ENCODE measurements around the gene GGA1. TPM values are rescaled to one million over a fixed set of nuclear protein-coding genes. Genes with fewer than 3 reads are reported as not detected.

Gene GGA1
- total and polyA plus RNA-seq, 9 of the 15 experiments (the other 6 are each of a cell fraction or from before 2014, with no cell fraction given): 1.5 to 69.5 (median 31.6) TPM

DNA sequence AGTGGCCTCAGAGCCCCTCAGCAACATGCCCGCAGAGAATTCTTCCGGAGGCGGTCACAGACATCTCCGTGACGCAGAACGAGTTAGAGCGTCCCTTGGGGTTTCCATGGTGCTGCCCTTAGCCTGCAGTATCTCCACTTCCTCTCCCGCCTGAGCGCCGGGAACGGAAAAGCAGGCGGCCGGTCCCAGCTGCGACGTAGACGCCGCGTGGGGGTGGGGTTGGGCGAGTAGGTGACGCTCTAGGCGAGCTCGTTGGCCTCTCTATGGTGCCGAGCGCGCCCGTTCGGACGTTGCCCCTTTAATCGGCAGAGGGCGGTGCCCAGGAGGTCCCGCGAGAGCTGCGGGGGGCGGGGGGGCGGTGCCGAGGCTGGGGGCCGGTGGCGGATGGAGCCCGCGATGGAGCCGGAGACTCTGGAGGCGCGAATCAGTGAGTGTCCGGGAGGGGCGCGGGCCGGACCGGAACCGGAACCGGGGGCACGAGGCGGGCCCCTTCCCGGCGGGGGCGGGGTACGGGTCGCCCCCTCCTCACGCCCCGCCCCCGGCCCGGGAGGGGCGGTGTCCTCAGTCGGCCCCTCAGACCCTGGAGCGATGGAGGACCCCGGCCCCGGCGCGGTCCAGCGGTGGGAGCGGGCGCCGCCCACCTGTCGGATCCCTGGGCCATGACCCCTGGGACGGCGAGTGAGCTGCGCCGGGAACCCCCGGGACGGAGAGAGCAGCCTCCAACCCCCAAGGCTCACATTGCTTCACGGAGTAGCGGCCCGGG is at the start of gene GGA1 (continued):
- peak; percentile 80 for TF ChIP-seq RBFOX2 (IDR thresholded peaks at IDR 0.05; ENCODE audit: low read depth, low read length)
- TF ChIP-seq SFPQ (IDR thresholded peaks at IDR 0.05; ENCODE audit: low read depth, low read length): no peak
- 0 out of 2 replicates have a peak, but pooled peaks have one; percentile 34 for TF ChIP-seq E2F3 (CRISPR knock-in tag; IDR thresholded peaks at IDR 0.05)
- no peak for TF ChIP-seq NFATC3 (IDR thresholded peaks at IDR 0.05)
- TF ChIP-seq GATA2 (CRISPR knock-in tag; IDR thresholded peaks at IDR 0.05): no peak
- TF ChIP-seq HNRNPLL (IDR thresholded peaks at IDR 0.05; ENCODE audit: low read depth, low read length, poor library complexity, severe bottlenecking): peak; percentile 42
- peak; percentile 30 to 80; a peak in 2 of 4 replicates for TF ChIP-seq TEAD1 (CRISPR knock-in tag; IDR thresholded peaks at IDR 0.05)
- TF ChIP-seq ELF1 (tag; IDR thresholded peaks at IDR 0.05): peak; percentile 92
- no peak for TF ChIP-seq ZNF134 (CRISPR knock-in tag; conservative IDR thresholded peaks at IDR 0.05)
- 0 out of 2 replicates have a peak, but pooled peaks have one; percentile 52 for TF ChIP-seq ZNF143 (CRISPR knock-in tag; IDR thresholded peaks at IDR 0.05)
- TF ChIP-seq SREBF2 (CRISPR knock-in tag; IDR thresholded peaks at IDR 0.05): no peak
- TF ChIP-seq RFX5 (IDR thresholded peaks at IDR 0.05; ENCODE audit: low read depth, low read length): no peak
- TF ChIP-seq ZKSCAN3 (CRISPR knock-in tag; IDR thresholded peaks at IDR 0.05): no peak
- TF ChIP-seq MECOM (CRISPR knock-in tag; IDR thresholded peaks at IDR 0.05): no peak
- TF ChIP-seq POU5F1 (IDR thresholded peaks at IDR 0.05; ENCODE audit: borderline replicate concordance, low read depth, low read length, partially characterized antibody): no peak
- TF ChIP-seq KLF6 (CRISPR knock-in tag; IDR thresholded peaks at IDR 0.05; ENCODE audit: borderline replicate concordance): no peak
- no peak for TF ChIP-seq HOMEZ (CRISPR knock-in tag; IDR thresholded peaks at IDR 0.05)
- TF ChIP-seq GTF2B (IDR thresholded peaks at IDR 0.05; ENCODE audit: extremely low read depth, insufficient read length): no peak
- TF ChIP-seq, protein P1, sequence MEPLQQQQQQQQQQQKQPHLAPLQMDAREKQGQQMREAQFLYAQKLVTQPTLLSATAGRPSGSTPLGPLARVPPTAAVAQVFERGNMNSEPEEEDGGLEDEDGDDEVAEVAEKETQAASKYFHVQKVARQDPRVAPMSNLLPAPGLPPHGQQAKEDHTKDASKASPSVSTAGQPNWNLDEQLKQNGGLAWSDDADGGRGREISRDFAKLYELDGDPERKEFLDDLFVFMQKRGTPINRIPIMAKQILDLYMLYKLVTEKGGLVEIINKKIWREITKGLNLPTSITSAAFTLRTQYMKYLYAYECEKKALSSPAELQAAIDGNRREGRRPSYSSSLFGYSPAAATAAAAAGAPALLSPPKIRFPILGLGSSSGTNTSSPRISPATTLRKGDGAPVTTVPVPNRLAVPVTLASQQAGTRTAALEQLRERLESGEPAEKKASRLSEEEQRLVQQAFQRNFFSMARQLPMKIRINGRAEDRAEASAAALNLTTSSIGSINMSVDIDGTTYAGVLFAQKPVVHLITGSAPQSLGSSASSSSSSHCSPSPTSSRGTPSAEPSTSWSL (CRISPR knock-in tag; IDR thresholded peaks at IDR 0.05; ENCODE audit: borderline replicate concordance): no peak
- TF ChIP-seq HNRNPK (IDR thresholded peaks at IDR 0.05; ENCODE audit: low read depth, low read length, poor library complexity, severe bottlenecking): no peak
- TF ChIP-seq KAT8 (IDR thresholded peaks at IDR 0.05; ENCODE audit: low read depth): no peak
- no peak for TF ChIP-seq FUS (optimal IDR thresholded peaks at IDR 0.05; ENCODE audit: low read depth, low read length)
- TF ChIP-seq CBFA2T3 (IDR thresholded peaks at IDR 0.05): no peak
- TF ChIP-seq ZNF507 (tag; conservative IDR thresholded peaks at IDR 0.05): no peak

Data from K562 (cell line).